GM13976 (cell line): ENCODE data around the gene FARSB.

Experiments
- DNase-seq: peaks from one replicate; pipeline ENCODE4 v3.0.0; 2012; ENCODE audit warnings: low spot score
- in situ Hi-C: fragments of 300-500 bp; cut with MboI; formaldehyde crosslinking; loops from one replicate; pipeline ENCODE4 v1.12.0; 2022; ENCODE audit warnings: low sequenced_read_pairs, mixed read lengths, inconsistent platforms; ENCODE audit not compliant: unreplicated experiment
- TF ChIP-seq, protein P1 (sequence below): IDR thresholded peaks from 2 replicates; pipeline ENCODE4 v1.5.1; 2012; ENCODE audit warnings: borderline replicate concordance, mild to moderate bottlenecking; ENCODE audit not compliant: insufficient read depth; ENCODE audit errors: extremely low read depth, missing control alignments, control extremely low read depth

Gene FARSB

DNA sequence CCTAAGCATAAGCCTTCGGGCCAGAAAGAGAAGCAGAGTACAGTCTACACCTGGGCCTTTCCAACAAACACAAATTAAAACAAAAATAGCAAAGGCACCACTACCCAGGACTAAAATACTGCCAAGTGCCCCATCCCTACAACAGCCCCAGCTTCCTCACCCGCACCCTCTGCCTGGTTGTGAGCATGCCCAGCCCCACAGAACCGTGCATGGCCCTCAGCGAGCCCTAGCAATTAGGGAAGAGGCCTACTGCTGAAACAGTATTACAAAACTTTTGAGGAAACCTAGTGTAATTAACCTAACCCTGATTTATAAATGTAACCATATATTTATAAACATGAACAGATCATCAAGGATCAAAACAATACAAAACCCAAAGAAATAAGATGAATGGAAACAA lies 44.2 kb downstream of the FARSB start:
- TF ChIP-seq, protein P1, sequence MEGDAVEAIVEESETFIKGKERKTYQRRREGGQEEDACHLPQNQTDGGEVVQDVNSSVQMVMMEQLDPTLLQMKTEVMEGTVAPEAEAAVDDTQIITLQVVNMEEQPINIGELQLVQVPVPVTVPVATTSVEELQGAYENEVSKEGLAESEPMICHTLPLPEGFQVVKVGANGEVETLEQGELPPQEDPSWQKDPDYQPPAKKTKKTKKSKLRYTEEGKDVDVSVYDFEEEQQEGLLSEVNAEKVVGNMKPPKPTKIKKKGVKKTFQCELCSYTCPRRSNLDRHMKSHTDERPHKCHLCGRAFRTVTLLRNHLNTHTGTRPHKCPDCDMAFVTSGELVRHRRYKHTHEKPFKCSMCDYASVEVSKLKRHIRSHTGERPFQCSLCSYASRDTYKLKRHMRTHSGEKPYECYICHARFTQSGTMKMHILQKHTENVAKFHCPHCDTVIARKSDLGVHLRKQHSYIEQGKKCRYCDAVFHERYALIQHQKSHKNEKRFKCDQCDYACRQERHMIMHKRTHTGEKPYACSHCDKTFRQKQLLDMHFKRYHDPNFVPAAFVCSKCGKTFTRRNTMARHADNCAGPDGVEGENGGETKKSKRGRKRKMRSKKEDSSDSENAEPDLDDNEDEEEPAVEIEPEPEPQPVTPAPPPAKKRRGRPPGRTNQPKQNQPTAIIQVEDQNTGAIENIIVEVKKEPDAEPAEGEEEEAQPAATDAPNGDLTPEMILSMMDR: no peak
- DNase-seq: no peak
- in situ Hi-C loops: no loop called here

DNA sequence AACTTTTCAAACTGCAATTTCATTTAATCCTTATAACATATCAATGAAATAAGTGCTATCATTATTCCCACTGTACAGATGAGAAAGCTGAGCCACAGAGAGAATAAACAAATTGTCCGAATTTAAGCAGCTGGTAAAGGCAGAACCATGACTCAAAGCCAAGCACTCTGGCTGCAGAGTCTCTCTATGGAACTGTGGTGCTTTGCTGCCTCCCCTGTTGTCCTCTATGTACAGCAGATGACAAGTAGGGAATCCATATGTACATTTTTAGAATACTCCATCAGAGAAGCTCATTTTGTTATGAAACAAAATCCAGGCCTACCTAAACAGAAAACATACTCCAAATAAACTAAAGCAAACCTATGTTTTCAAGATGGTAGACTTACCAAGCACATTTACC lies 45.1 kb downstream of the FARSB start:
- no peak for DNase-seq
- TF ChIP-seq, protein P1: no peak
- in situ Hi-C loops: no loop called here

DNA sequence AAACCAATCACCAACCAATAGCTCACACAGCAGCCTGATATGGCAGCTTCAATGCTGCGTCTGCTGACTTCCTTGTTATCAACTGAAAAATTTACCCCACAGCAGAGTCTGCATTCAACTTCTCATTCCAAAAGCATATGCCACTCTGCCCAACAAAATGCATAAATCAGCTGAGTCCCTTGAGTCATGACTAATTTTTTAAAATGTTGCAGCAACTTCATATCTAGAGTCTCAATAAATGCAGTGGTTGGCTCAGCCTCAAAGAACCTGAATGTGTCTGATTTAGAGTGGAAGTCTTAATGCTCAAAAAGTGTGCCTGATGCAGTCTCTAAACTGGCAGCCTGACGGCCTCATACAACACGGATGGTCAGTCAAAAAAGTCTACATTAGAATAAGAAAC lies 46.5 kb downstream of the FARSB start:
- TF ChIP-seq, protein P1: no peak

DNA sequence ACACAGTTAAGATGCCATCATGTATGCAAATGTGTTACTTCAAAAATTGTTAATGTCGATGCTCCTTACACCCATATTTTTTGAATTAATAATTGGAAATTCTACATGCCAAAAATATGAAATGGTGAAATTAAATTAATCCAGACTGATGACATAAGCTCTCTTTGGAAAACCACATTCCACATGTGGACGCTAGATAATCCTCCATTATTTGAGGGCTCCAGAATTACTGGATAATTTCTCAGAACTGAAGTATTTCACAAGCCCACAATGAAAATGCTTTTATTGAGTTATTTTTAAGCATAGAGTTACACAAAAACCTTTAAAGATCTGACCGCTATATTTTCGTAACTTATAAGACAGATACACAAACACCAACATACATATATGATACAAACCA lies 47.8 kb downstream of the FARSB start:
- in situ Hi-C loops: no loop called here
- TF ChIP-seq, protein P1: no peak
- DNase-seq: no peak

More for the DNA sequence above, 46.5 kb downstream of the FARSB start:
- in situ Hi-C loops: no loop called here
- no peak for DNase-seq

DNA sequence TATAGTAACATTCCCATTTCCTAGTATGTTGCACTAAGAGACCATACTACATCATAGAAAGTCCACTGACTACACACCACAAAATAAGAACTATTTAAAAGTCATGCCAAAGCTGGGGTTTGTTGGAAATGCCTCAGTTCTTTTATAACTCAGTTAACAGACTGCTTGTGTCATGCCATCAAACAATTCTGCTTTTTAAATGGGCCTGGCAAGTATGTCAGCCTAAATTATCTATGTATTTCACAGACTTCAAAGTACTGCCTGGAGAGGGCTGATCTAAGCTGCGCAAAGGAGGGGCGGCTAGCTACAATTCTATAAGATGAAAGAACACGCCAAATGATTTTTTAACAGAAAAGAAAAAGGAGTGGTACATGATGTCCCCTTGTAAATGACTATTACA lies 49.6 kb downstream of the FARSB start:
- in situ Hi-C loops: no loop called here
- TF ChIP-seq, protein P1: no peak
- no peak for DNase-seq

DNA sequence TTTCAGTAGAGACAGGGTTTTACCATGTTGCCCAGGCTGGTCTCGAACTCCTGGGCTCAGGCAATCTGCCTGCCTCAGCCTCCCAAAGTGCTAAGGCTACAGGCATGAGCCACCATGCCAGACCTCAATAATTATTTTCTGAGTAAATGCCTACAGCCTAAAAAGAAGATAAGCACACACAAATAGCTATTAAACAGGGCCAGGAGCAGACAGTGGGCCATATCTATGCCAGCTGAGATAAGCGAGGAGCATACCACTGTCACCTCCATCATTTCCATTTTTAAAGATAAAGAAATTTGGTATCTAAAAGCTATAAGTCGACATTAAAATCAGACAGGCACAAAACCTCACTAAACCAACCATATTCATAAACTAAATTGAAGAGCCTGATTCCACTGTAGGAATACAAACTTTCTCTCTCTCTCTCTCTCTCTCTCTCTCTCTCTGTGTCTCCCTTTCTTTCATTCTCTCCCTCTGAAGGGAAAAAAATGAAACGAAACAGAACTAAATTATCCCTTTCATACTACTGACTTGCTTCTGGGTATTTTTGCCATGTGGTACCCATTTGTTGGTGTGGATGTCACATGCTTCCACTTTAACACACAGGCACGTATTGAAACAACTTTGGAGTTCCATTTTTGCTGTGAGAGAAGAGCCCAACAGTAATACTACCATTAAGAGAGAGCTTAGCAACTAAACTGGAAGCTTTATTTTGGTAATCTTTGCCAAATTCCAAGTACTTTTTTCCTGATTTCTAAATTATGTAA lies 51.0 kb downstream of the FARSB start:
- no peak for DNase-seq
- TF ChIP-seq, protein P1: no peak
- in situ Hi-C loops: no loop called here
